ENCODE data around the gene USP8. TPM values are rescaled to one million over a fixed set of nuclear protein-coding genes. Genes with fewer than 3 reads are reported as not detected.
"Not testable (repeated sequence)": the region's sequence is repeated elsewhere in the genome, so short reads cannot be mapped to it uniquely, and the experiment has no call there.

USP8 gene
- polyA plus RNA-seq (2013, experiment 1 of 2) = 41.6 TPM
- 43.5 TPM for polyA plus RNA-seq (2013, experiment 2 of 2)

DNA sequence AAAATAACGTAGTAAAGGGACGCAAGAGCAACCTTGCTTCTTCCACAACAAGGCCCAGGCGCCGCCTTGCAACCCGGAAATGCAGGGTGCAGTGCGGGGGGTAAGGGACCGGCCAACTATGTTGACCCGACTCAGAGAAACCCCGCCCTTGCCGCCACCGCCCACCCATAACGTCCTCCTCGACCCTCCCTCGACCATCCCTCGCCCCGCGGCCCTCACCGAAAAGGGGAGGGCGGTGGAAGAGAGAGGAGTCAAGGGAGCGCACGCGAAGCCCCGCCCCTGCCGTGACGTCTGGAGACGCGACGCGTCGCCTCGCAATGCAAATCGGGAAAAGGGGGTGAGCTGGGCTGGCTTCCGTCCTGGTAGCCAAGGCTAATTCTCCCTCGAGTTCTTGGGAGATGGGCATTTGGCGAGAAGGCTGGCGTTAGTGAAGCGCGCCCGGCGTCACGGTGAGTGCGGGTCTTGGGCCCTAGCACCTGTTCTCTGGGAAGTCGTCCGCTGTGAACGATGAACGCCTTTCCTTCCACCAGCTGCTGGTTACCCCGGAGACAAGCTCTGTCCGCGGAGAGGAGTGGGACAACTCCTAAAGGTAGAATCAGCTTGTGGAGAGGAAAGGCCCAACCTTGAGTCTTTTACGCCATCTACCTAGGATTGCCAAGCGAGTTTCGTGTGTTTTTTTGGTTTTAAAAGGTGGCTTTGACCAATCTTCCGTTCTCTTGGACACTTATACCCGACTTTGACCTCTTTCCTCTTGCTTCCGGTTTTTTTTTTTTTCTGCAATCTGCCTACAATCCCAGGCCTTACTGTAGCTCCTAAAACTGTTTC is at the start of gene USP8:
Gene USP8, plus strand, starts transcription at position 340 of the 825 bp plus-strand sequence. CDS start 14,669 bp downstream, outside the sequence.
- Histone ChIP-seq H2BK5ac (ENCODE audit: low read length) (no peak within 1 kb of the TSS), H4K8ac (ENCODE audit: low read depth, low read length) (peak within 1 kb of the TSS; percentile 67), H3K18ac (ENCODE audit: low read length) (no peak within 1 kb of the TSS), H3K79me2 (ENCODE audit: control insufficient read depth, insufficient read depth, low read length) (peaks cover 35% of the 10 kb centered on the region), H3K4me2 (ENCODE audit: low read length) (peak within 1 kb of the TSS; percentile 80), H3K4me1 (ENCODE audit: control insufficient read depth, low read depth, low read length) (peaks cover 2% of the 10 kb centered on the region), H3K56ac (ENCODE audit: low read length) (peak within 1 kb of the TSS; percentile 98), H3K9ac (ENCODE audit: low read length) (peak within 1 kb of the TSS; percentile 94), H3K79me1 (ENCODE audit: low read length) (peaks cover 6% of the 10 kb centered on the region), H3K4me3 (ENCODE audit: low read length) (peak within 1 kb of the TSS; percentile 95), H3K27me3 (ENCODE audit: insufficient read depth, low read length, poor library complexity) (no peaks in the 10 kb centered on the region), H2BK15ac (replicated peaks; ENCODE audit: low read depth) (no peak within 1 kb of the TSS), H2AK5ac (ENCODE audit: low read length) (no peak within 1 kb of the TSS), H2BK120ac (ENCODE audit: low read depth, low read length) (no peak within 1 kb of the TSS), H3K23ac (ENCODE audit: low read length) (peak within 1 kb of the TSS; percentile 81), H4K5ac (ENCODE audit: low read length) (peak within 1 kb of the TSS; percentile 59), H3K27ac (ENCODE audit: low read depth, low read length) (peak within 1 kb of the TSS; percentile 32), H3K4ac (ENCODE audit: low read depth, low read length) (peak within 1 kb of the TSS; percentile 60), H3K36me3 (ENCODE audit: control insufficient read depth, insufficient read depth, low read length) (no peaks in the 10 kb centered on the region)
- WGBS (ENCODE audit: extremely low coverage, insufficient coverage, low lambda C conversion rate) = no CpG with 5 or more reads among the region's 55 CpGs
- peak; percentile 100 for DNase-seq

DNA sequence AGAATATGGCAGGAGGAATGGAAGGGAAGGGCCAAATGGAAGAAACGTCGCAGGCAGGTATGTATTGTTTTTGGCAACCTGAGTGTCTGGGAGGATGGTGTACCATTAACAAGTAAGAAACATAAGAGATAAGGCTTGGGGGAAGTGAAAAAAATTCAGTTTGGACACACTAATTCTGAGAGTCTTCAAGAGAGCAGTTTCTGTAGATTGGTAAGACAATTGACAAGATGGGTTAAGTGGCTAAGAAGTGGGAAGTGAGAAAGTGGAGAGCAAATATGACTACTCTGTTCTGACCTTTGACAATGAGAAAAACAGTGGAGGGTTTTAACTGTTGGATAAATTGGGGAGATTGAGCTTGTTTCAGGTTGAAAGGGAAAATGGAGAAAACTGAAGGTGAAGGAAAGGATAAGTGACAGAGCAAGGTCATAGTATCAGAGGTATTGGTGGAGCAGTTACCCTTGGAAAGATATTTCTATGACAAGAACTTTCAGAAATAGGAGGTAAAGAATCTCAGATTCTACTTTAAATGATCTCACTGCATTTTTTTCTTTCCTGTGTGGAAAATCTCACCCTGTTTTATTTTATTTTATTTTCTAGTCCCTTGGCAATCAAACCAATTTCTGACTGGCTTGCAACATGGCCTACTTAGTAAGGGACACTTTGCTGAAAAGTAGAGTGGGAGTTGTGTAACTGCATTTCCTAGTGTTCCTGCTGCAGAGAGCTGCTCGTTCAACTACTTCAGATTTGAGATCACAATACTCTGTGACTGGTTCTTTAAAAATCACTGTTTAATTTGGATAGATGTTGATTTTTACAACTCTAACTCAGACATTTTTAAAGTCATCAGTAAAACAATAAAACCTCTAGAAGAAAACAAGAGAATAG is 46.1 kb upstream of the USP8 start:
- Histone ChIP-seq H2AK5ac (ENCODE audit: low read length) (no peak overlapping the region), H3K4me3 (ENCODE audit: low read length) (no peak overlapping the region), H2BK120ac (ENCODE audit: low read depth, low read length) (no peak overlapping the region), H3K18ac (ENCODE audit: low read length) (no peak overlapping the region), H3K27ac (ENCODE audit: low read depth, low read length) (no peak overlapping the region), H3K9ac (ENCODE audit: low read length) (no peak overlapping the region), H3K4me2 (ENCODE audit: low read length) (no peak overlapping the region), H3K79me1 (ENCODE audit: low read length) (no peaks in the 10 kb centered on the region), H4K5ac (ENCODE audit: low read length) (no peak overlapping the region), H3K27me3 (ENCODE audit: insufficient read depth, low read length, poor library complexity) (no peaks in the 10 kb centered on the region), H3K36me3 (ENCODE audit: control insufficient read depth, insufficient read depth, low read length) (no peaks in the 10 kb centered on the region), H2BK15ac (replicated peaks; ENCODE audit: low read depth) (no peak overlapping the region), H4K8ac (ENCODE audit: low read depth, low read length) (no peak overlapping the region), H3K4me1 (ENCODE audit: control insufficient read depth, low read depth, low read length) (no peaks in the 10 kb centered on the region), H3K4ac (ENCODE audit: low read depth, low read length) (no peak overlapping the region), H3K56ac (ENCODE audit: low read length) (no peak overlapping the region), H3K79me2 (ENCODE audit: control insufficient read depth, insufficient read depth, low read length) (no peaks in the 10 kb centered on the region), H2BK5ac (ENCODE audit: low read length) (no peak overlapping the region), H3K23ac (ENCODE audit: low read length) (no peak overlapping the region)
- no CpG with 5 or more reads among the region's 3 CpGs for WGBS (ENCODE audit: extremely low coverage, insufficient coverage, low lambda C conversion rate)
- DNase-seq = no peak

DNA sequence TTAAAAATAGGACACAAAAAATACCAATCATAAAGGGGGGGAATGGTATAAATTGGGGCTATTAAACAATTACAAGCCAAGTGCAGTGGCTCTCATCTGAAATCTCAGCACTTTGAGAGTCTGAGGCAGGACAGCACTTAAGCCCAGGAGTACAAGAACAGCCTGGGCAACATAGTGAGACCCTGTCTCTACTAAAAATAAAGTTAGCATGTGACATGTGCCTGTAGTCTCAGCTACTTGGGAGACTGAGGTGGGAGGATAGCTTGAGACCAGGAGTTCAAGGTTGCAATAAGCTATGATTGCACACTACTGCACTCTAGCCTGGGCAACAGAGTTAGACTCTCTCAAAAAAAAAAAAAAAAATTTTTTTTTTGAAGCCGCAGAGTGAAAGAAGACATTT is 45.4 kb upstream of the USP8 start:
- no peak overlapping the region for H4K8ac ChIP-seq (ENCODE audit: low read depth, low read length)
- no peak overlapping the region for H3K23ac ChIP-seq (ENCODE audit: low read length)
- no peak overlapping the region for H4K5ac ChIP-seq (ENCODE audit: low read length)
- H3K36me3 ChIP-seq (ENCODE audit: control insufficient read depth, insufficient read depth, low read length) = no peaks in the 10 kb centered on the region
- no peaks in the 10 kb centered on the region for H3K4me1 ChIP-seq (ENCODE audit: control insufficient read depth, low read depth, low read length)
- no peak overlapping the region for H3K4me3 ChIP-seq (ENCODE audit: low read length)
- no peak overlapping the region for H3K56ac ChIP-seq (ENCODE audit: low read length)
- H2BK120ac ChIP-seq (ENCODE audit: low read depth, low read length) = no peak overlapping the region
- no peak overlapping the region for H2BK5ac ChIP-seq (ENCODE audit: low read length)
- no peak for DNase-seq
- H2AK5ac ChIP-seq (ENCODE audit: low read length) = no peak overlapping the region
- H3K79me1 ChIP-seq (ENCODE audit: low read length) = no peaks in the 10 kb centered on the region
- H3K4me2 ChIP-seq (ENCODE audit: low read length) = no peak overlapping the region
- H3K4ac ChIP-seq (ENCODE audit: low read depth, low read length) = no peak overlapping the region
- H3K27me3 ChIP-seq (ENCODE audit: insufficient read depth, low read length, poor library complexity) = no peaks in the 10 kb centered on the region
- H3K9ac ChIP-seq (ENCODE audit: low read length) = no peak overlapping the region
- H3K18ac ChIP-seq (ENCODE audit: low read length) = no peak overlapping the region
- H3K79me2 ChIP-seq (ENCODE audit: control insufficient read depth, insufficient read depth, low read length) = no peaks in the 10 kb centered on the region
- H2BK15ac ChIP-seq (replicated peaks; ENCODE audit: low read depth) = no peak overlapping the region
- WGBS (ENCODE audit: extremely low coverage, insufficient coverage, low lambda C conversion rate) = no CpG with 5 or more reads among the region's 1 CpG
- H3K27ac ChIP-seq (ENCODE audit: low read depth, low read length) = no peak overlapping the region

DNA sequence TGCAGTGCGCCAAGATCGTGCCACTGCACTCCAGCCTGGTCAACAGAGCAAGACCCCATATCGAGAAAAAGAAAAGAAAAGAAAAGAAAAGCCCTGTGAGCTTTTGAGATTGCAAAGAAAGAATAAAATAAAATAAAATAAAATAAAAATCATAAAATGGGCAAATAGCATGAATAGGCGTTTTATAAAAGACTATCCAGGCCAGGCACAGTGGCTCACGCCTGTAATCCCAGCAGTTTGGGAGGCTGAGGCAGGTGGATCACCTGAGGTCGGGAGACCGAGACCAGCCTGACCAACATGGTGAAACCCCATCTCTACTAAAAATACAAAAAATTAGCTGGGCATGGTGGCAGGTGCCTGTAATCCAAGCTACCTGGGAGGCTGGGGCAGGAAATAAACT is 44.8 kb upstream of the USP8 start:
- not testable (repeated sequence) for H4K5ac ChIP-seq (ENCODE audit: low read length); H3K27me3 ChIP-seq (ENCODE audit: insufficient read depth, low read length, poor library complexity); H2BK15ac ChIP-seq (replicated peaks; ENCODE audit: low read depth); H3K4ac ChIP-seq (ENCODE audit: low read depth, low read length); H4K8ac ChIP-seq (ENCODE audit: low read depth, low read length); H3K27ac ChIP-seq (ENCODE audit: low read depth, low read length); H3K56ac ChIP-seq (ENCODE audit: low read length); H3K18ac ChIP-seq (ENCODE audit: low read length); H3K4me2 ChIP-seq (ENCODE audit: low read length); H2BK120ac ChIP-seq (ENCODE audit: low read depth, low read length); H3K23ac ChIP-seq (ENCODE audit: low read length); H2AK5ac ChIP-seq (ENCODE audit: low read length); DNase-seq; H2BK5ac ChIP-seq (ENCODE audit: low read length); H3K79me2 ChIP-seq (ENCODE audit: control insufficient read depth, insufficient read depth, low read length); H3K9ac ChIP-seq (ENCODE audit: low read length); H3K36me3 ChIP-seq (ENCODE audit: control insufficient read depth, insufficient read depth, low read length); H3K4me1 ChIP-seq (ENCODE audit: control insufficient read depth, low read depth, low read length); H3K4me3 ChIP-seq (ENCODE audit: low read length); H3K79me1 ChIP-seq (ENCODE audit: low read length)
- WGBS (ENCODE audit: extremely low coverage, insufficient coverage, low lambda C conversion rate) = no CpG with 5 or more reads among the region's 7 CpGs

DNA sequence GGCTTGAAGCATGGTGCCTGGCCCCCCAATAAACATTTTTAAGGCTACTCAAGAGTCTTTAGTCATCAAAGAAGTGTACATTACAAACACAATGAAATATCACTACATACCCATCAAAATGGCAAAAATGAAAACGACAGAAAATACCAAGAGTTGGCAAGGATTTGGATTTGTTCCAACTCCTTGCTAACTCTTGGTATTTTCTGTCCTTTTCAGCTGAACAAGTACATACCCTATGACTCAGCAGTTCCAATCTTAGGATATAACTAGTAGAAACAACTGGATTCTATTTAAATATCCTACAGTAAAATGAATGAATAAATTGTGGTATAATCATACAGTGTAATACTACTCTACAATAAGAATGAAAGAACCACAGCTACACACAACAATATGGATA is 44.1 kb upstream of the USP8 start:
- Histone ChIP-seq H3K27me3 (ENCODE audit: insufficient read depth, low read length, poor library complexity) (no peaks in the 10 kb centered on the region), H3K18ac (ENCODE audit: low read length) (no peak overlapping the region), H2BK120ac (ENCODE audit: low read depth, low read length) (no peak overlapping the region), H2AK5ac (ENCODE audit: low read length) (no peak overlapping the region), H3K4me2 (ENCODE audit: low read length) (no peak overlapping the region), H2BK5ac (ENCODE audit: low read length) (no peak overlapping the region), H3K27ac (ENCODE audit: low read depth, low read length) (no peak overlapping the region), H2BK15ac (replicated peaks; ENCODE audit: low read depth) (no peak overlapping the region), H3K4ac (ENCODE audit: low read depth, low read length) (no peak overlapping the region), H3K4me3 (ENCODE audit: low read length) (no peak overlapping the region), H3K23ac (ENCODE audit: low read length) (no peak overlapping the region), H3K79me2 (ENCODE audit: control insufficient read depth, insufficient read depth, low read length) (no peaks in the 10 kb centered on the region), H3K9ac (ENCODE audit: low read length) (no peak overlapping the region), H4K5ac (ENCODE audit: low read length) (no peak overlapping the region), H3K79me1 (ENCODE audit: low read length) (no peaks in the 10 kb centered on the region), H4K8ac (ENCODE audit: low read depth, low read length) (no peak overlapping the region), H3K56ac (ENCODE audit: low read length) (no peak overlapping the region), H3K36me3 (ENCODE audit: control insufficient read depth, insufficient read depth, low read length) (no peaks in the 10 kb centered on the region), H3K4me1 (ENCODE audit: control insufficient read depth, low read depth, low read length) (no peaks in the 10 kb centered on the region)
- no peak for DNase-seq
- no CpG with 5 or more reads among the region's 1 CpG for WGBS (ENCODE audit: extremely low coverage, insufficient coverage, low lambda C conversion rate)

All from mesendoderm (in vitro differentiated cells).